Heart right ventricle (tissue), 16 donors: ENCODE results near the gene KANSL1. TPM values are rescaled to one million over a fixed set of nuclear protein-coding genes. Genes with fewer than 3 reads are reported as not detected.
A peak's percentile ranks its signal among the peaks of the same experiment; 100 is the strongest.
"Not testable (repeated sequence)": the region's sequence is repeated elsewhere in the genome, so short reads cannot be mapped to it uniquely, and the experiment has no call there.

ENCODE experiments used
- ATAC-seq, 8 donors: fragments of 200-7000 bp; cut with Tn5 transposase; one replicate each; pipeline ENCODE4 v1.9.1; 2020; ENCODE audit warnings: mild to moderate bottlenecking in 8 of 8, moderate library complexity in 8 of 8, moderate number of reproducible peaks in 1 of 8
- DNase-seq, 2 donors: peaks; one replicate each; pipeline ENCODE4 v3.0.0-alpha.2; 2020
- H3K27ac ChIP-seq, 10 donors: fragments of 200-600 bp; sonication (generic) in 2 of 10; one replicate each; pipeline versions ENCODE4 v1.5.0 to v1.8.0; 2020 to 2022; ENCODE audit warnings: mild to moderate bottlenecking in 3 of 10
- H3K27me3 ChIP-seq, 7 donors: fragments of 200-600 bp; one replicate each; pipeline ENCODE4 v1.8.0; 2021 to 2022; ENCODE audit warnings: mild to moderate bottlenecking in 2 of 7
- H3K36me3 ChIP-seq, 9 donors: fragments of 200-600 bp; sonication (generic) in 1 of 9; one replicate each; pipeline versions ENCODE4 v1.5.0 to v1.8.0; 2020 to 2022; ENCODE audit warnings: mild to moderate bottlenecking in 2 of 9
- H3K4me1 ChIP-seq, 9 donors: fragments of 200-600 bp; sonication (generic) in 1 of 9; one replicate each; pipeline versions ENCODE4 v1.5.0 to v1.8.0; 2020 to 2022; ENCODE audit warnings: mild to moderate bottlenecking in 4 of 9
- H3K4me3 ChIP-seq, 10 donors: fragments of 200-600 bp; sonication (generic) in 2 of 10; one replicate each; pipeline versions ENCODE4 v1.5.0 to v1.8.0; 2020 to 2022; ENCODE audit warnings: mild to moderate bottlenecking in 7 of 10, moderate library complexity in 2 of 10
- H3K9me3 ChIP-seq, 11 donors: fragments of 200-600 bp in 10 of 11; sonication (generic) in 2 of 11; one replicate each; pipeline versions ENCODE4 v1.5.0 to v1.8.0; 2013 to 2022; ENCODE audit warnings: mild to moderate bottlenecking in 2 of 11, control low read depth in 1 of 11, moderate library complexity in 1 of 11
- CTCF ChIP-seq, 9 donors: fragments of 200-600 bp; sonication (generic) in 2 of 9; IDR thresholded peaks; one replicate each; pipeline versions ENCODE4 v1.5.0 to v1.8.0; 2021 to 2022; ENCODE audit warnings: antibody characterized with exemption in 9 of 9, mild to moderate bottlenecking in 5 of 9, moderate library complexity in 1 of 9
- WGBS, 2 donors: extraction: QIAGEN DNeasy Blood & Tissue Kit; methylation state at CpG; one replicate each; pipeline ENCODE4 v1.1.7; 2013; ENCODE audit warnings: inconsistent platforms in 1 of 2; 5-methylcytosine and 5-hydroxymethylcytosine counted together
- intact Hi-C, 10 donors: fragments of 100-400 bp; cut with DNase I; formaldehyde crosslinking; loops; one replicate each; pipeline versions ENCODE4 v1.11.1 to v1.14.2; 2022
- polyA plus RNA-seq, 2 donors: library from polyadenylated mRNA; stranded (reverse); fragments of 200-250 nt; gene quantifications; one replicate each; pipeline ENCODE4 v1.2.3, GENCODE V29; 2013
- total RNA-seq, 10 donors: library from RNA; stranded (reverse); fragmentation: NEBNext Ultra II Directional in 3 of 10; extraction: Animal tissue kit (Norgen Biotek cat#: 25700) in 3 of 10; gene quantifications; one replicate each; pipeline versions ENCODE4 v1.2.1 to v1.2.4, GENCODE V29; 2021 to 2023
- donor health status: Arrhythmogenic right ventricular cardiomyopathy.
- donor health status: ischemic (EF 13 %, LVEDD 7.1; RV severe dilation, severe dysfunction).
- donor health status: healthy with polysubstance abuse.
- donor health status: DM: no; HTN: yes; CAD: no.
- donor health status: DM: no; HTN: no; CAD: no.
- donor health status: ischemic (EF 25% LVEDD 6.9; RV normal size, moderate dysfunction).
- donor health status: ischemic (EF 25% LVEDD 5.7; RV mildly dilated, moderate dysfunction).
- donor health status: healthy.
- donor health status: DM: yes; HTN: yes; CAD: no.
- donor health status: Ischemic cardiomyopathy.
- donor health status: ischemic (EF 35%, LVEDD 5.7; RV mildly dilated, moderate dysfunction).
- donor health status: nonischemic (EF 11% LVEDD 7.7; RV severe dilation, severe dysfunction).
- donor health status: DM: yes; HTN: yes; CAD: no.
- donor health status: PGD.
- donor health status: ischemic (EF 29% LVEDD 5.4; RV normal size, mild dysfunction).
- donor health status: nonischemic (EF 23%, LVEDD 6.1; RV moderate dilation, normal function).

Gene KANSL1
- total and polyA plus RNA-seq, 12 donors, result 8.2 to 52.5 (median 41.1) TPM

DNA sequence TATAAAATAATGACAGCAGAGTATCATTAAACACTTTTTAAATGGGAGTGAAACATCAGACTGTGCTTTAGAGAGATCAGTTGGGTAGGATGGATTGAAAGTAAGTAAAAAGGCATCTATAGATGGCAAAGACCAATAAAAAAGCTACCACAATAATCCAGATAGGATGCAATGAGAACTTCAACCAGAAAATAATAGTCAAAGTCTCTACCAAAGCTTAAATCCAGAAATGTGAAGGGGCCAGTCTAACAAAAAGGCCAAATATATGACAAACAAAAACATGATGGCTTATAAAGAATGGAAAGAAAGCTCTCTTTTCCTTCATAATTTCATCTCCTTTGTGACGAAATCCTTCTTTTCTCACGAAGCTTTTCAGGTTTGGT is 12.3 kb downstream of the KANSL1 start:
- intact Hi-C loops, result loop anchor here in 1 of 10 donors (10.0 kb wide), 1 partner anchor 46 kb away; no protein-coding TSS in a partner anchor
- H3K4me3 ChIP-seq, result no peak overlapping the region
- no peak for TF ChIP-seq CTCF (IDR thresholded peaks at IDR 0.05)
- DNase-seq, result no peak
- no peaks in the 10 kb centered on the region for H3K27me3 ChIP-seq
- peaks cover 10 to 100% (median 85%) of the 10 kb centered on the region in 9 donors for H3K4me1 ChIP-seq
- 61 to 62% methylated on average over 2 of the region's 2 CpGs for WGBS, 2 donors
- H3K9me3 ChIP-seq, result no peaks in the 10 kb centered on the region
- H3K27ac ChIP-seq, result no peak overlapping the region
- ATAC-seq, result no peak
- H3K36me3 ChIP-seq, result no peaks in the 10 kb centered on the region

- not testable (repeated sequence) for H3K27ac ChIP-seq, H3K9me3 ChIP-seq, H3K27me3 ChIP-seq, DNase-seq, H3K36me3 ChIP-seq, H3K4me3 ChIP-seq, ATAC-seq
- peaks cover 10 to 100% (median 86%) of the 10 kb centered on the region in 9 donors for H3K4me1 ChIP-seq
- intact Hi-C loops, result loop anchor here in 1 of 10 donors (10.0 kb wide), 1 partner anchor 46 kb away; no protein-coding TSS in a partner anchor
- WGBS, 2 donors, result 94 to 95% methylated on average over 16 of the region's 16 CpGs
Measured at GRCh38 chr17:46180185-46180891, 12.9 kb downstream of the KANSL1 start.

DNA sequence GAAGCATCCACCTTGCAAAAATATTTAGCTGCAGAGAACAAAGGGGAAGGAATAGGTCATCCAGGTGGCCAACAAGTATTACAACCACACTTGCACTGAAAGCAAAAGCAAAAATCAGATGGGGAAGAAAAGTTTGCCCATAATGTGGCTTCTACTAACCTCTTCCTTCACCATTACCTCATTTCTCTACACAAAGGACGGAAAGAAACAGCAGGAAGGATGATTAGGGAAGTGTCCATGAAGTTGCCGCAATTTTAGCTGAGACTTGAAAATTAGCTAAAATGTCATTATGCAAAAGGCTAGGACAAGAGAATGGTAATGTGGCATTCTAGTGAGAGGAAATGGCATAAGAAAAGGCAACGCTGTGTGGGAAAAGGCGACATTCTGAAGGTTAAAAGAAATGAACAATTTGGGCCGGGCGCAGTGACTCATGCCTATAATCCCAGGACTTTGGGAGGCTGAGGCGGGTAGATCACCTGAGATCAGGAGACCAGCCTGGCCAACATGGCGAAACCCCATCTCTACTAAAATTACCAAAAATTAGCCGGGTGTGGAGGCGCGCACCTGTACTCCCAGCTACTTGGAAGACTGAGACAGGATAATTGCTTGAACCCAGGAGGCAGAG is 13.7 kb downstream of the KANSL1 start:
- peak overlapping the region in 2 of 10 donors; percentile 6 to 69 for H3K27ac ChIP-seq
- intact Hi-C loops, result loop anchor here in 1 of 10 donors (5.0 kb wide), 1 partner anchor 37 kb away; no protein-coding TSS in a partner anchor
- WGBS, 2 donors, result 85 to 86% methylated on average over 11 of the region's 11 CpGs

GRCh38 chr17:46178550-46179214 is 14.5 kb downstream of the KANSL1 start:
- Histone ChIP-seq H3K4me3 (no peak overlapping the region), H3K27me3 (no peaks in the 10 kb centered on the region), H3K36me3 (no peaks in the 10 kb centered on the region), H3K27ac (peak overlapping the region in 2 of 10 donors; percentile 6 to 69), H3K4me1 (peaks cover 10 to 97% (median 81%) of the 10 kb centered on the region in 9 donors), H3K9me3 (no peaks in the 10 kb centered on the region)
- WGBS, 2 donors, result 68% methylated on average over 4 of the region's 4 CpGs
- ATAC-seq (no peak), DNase-seq (no peak)
- TF ChIP-seq CTCF (IDR thresholded peaks at IDR 0.05), result no peak
- intact Hi-C loops, result loop anchor here in 1 of 10 donors (5.0 kb wide), 1 partner anchor 36 kb away; no protein-coding TSS in a partner anchor

More for the DNA sequence above, 13.7 kb downstream of the KANSL1 start:
- TF ChIP-seq CTCF (IDR thresholded peaks at IDR 0.05), result no peak
- no peaks in the 10 kb centered on the region for H3K9me3 ChIP-seq
- H3K4me3 ChIP-seq, result no peak overlapping the region
- H3K27me3 ChIP-seq, result no peaks in the 10 kb centered on the region
- peak in 4 of 8 donors; percentile 20 to 55 (median 37) for ATAC-seq
- no peaks in the 10 kb centered on the region for H3K36me3 ChIP-seq
- peaks cover 10 to 97% (median 81%) of the 10 kb centered on the region in 9 donors for H3K4me1 ChIP-seq
- no peak for DNase-seq
